Measurements from ENCODE around the gene SIGLEC14.
A peak's percentile ranks its signal among the peaks of the same experiment; 100 is the strongest.
"Not testable (repeated sequence)": the region's sequence is repeated elsewhere in the genome, so short reads cannot be mapped to it uniquely, and the experiment has no call there.

SIGLEC14 gene

GRCh38 chr19:51646730-51647129, at the start of gene SIGLEC14:
Gene SIGLEC14, minus strand, starts transcription at chr19:51646825. Its CDS starts 66 bp downstream, at chr19:51646759.
- DNase-seq, result not testable (repeated sequence)

- no peak for DNase-seq
Measured at GRCh38 chr19:51695702-51696315, 49.2 kb upstream of the SIGLEC14 start.

GRCh38 chr19:51695088-51695487, 48.5 kb upstream of the SIGLEC14 start:
- DNase-seq, result no peak

- no peak for DNase-seq
Measured at GRCh38 chr19:51694318-51695085, 47.9 kb upstream of the SIGLEC14 start.

- no peak for DNase-seq
Measured at GRCh38 chr19:51693819-51694218, 47.2 kb upstream of the SIGLEC14 start.

- no peak for DNase-seq
Measured at GRCh38 chr19:51693260-51693659, 46.6 kb upstream of the SIGLEC14 start, which contains the start of gene SPACA6. Gene SPACA6, plus strand, starts transcription at chr19:51693330. Its CDS starts 197 bp downstream, at chr19:51693527.

GRCh38 chr19:51692468-51692867, 45.8 kb upstream of the SIGLEC14 start:
- no peak for DNase-seq

- no peak for DNase-seq
Measured at GRCh38 chr19:51691584-51692428, 45.2 kb upstream of the SIGLEC14 start.

- DNase-seq, result no peak
Measured at GRCh38 chr19:51691074-51691583, 44.5 kb upstream of the SIGLEC14 start.

GRCh38 chr19:51690454-51691073, 43.9 kb upstream of the SIGLEC14 start:
- DNase-seq, result peak; percentile 94

GRCh38 chr19:51689751-51690453, 43.3 kb upstream of the SIGLEC14 start:
- DNase-seq, result peak; percentile 81

- peak; percentile 99 for DNase-seq
Measured at GRCh38 chr19:51688671-51689571, 42.3 kb upstream of the SIGLEC14 start.

GRCh38 chr19:51687791-51688670, 41.4 kb upstream of the SIGLEC14 start:
- peak; percentile 74 for DNase-seq

GRCh38 chr19:51686171-51686570, 39.5 kb upstream of the SIGLEC14 start:
- no peak for DNase-seq

GRCh38 chr19:51681286-51681941, 34.8 kb upstream of the SIGLEC14 start:
- no peak for DNase-seq

- DNase-seq, result no peak
Measured at GRCh38 chr19:51680474-51680873, 33.8 kb upstream of the SIGLEC14 start.

- no peak for DNase-seq
Measured at GRCh38 chr19:51676566-51677083, 30.0 kb upstream of the SIGLEC14 start.

GRCh38 chr19:51675911-51676565, 29.4 kb upstream of the SIGLEC14 start:
- not testable (repeated sequence) for DNase-seq
